GM18861 (cell line): Measurements from ENCODE around the gene LINS1.
A peak's percentile ranks its signal among the peaks of the same experiment; 100 is the strongest.

Experiments used
- ATAC-seq: cut with Tn5 transposase; IDR thresholded peaks from one replicate; pipeline ENCODE4 v1.9.1; 2021; ENCODE audit not compliant: unreplicated experiment

The LINS1 gene, protein sequence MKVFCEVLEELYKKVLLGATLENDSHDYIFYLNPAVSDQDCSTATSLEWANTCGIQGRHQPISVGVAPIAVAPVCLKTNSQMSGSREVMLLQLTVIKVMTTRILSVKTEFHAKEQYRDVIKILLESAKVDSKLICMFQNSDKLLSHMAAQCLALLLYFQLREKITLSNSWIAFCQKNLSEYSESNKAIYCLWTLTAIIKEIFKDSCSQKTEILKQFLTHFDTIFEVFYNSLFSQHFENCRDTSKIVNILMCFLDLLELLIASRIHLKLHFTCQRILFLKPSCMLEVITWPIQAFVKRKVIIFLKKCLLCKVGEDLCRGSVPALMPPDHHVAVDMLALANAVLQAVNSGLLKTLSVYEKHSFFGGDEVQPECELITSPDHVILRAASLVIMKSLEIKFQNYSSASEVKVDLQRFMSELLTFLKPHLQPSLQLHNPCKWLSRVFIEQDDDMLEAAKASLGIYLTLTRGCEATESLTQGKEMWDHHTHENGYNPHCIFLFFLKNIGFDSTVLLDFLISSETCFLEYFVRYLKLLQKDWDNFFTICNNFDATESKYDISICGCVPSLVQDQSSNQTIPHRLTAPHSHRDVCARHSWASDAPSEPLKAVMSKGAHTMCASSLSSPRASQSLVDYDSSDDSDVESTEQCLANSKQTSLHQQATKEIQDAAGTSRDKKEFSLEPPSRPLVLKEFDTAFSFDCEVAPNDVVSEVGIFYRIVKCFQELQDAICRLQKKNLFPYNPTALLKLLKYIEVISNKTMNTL

GRCh38 chr15:100602064-100602822 is at the start of gene LINS1, which contains the start of gene ASB7:
Gene LINS1 (minus strand): TSS chr15:100602184. CDS start chr15:100580842, 21,342 bp downstream.
Gene ASB7 (plus strand): TSS chr15:100602589. CDS start chr15:100612217, 9,628 bp downstream.
- peak; percentile 91 for ATAC-seq

GRCh38 chr15:100651253-100651652 is 49.3 kb upstream of the LINS1 start:
- ATAC-seq = no peak

GRCh38 chr15:100650685-100651084 is 48.7 kb upstream of the LINS1 start:
- ATAC-seq = no peak

DNA sequence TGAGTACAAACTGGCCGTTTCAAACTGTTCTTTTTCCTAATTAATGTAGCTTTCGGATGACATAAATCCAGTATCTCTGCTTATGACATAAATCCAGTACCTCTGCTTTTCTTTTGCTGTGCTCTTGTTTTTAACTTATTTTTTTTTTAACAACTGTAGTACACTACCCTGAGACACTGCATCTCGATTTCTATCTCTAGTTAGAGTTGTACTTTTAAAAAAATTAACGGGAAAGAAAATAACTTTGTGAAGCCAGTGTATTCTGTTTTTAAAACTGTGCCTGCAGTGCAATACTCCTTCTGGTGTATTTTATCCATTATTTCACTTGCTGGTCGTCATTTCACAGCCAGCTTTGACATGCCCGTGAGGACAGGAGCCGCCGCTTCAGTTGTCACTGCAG is 47.0 kb upstream of the LINS1 start:
- no peak for ATAC-seq

DNA sequence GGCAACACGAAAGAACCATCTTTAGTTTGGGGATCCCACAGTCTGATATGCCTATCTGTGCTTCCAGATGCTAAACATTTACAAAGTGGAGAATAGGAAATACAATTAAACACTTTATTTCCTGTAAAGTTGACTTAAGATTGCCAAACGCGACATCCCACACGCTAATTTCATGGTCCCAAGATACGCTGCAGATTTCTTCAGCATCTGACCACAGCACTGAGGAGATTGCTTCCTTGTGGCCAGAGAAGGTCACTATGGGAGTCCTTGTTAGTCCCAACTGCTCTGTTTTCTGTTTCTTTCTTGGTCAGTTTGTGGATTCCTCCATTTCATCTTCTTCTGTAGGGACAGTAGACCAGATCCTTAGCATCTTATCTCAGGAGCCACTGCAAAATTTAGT is 43.7 kb upstream of the LINS1 start:
- no peak for ATAC-seq

DNA sequence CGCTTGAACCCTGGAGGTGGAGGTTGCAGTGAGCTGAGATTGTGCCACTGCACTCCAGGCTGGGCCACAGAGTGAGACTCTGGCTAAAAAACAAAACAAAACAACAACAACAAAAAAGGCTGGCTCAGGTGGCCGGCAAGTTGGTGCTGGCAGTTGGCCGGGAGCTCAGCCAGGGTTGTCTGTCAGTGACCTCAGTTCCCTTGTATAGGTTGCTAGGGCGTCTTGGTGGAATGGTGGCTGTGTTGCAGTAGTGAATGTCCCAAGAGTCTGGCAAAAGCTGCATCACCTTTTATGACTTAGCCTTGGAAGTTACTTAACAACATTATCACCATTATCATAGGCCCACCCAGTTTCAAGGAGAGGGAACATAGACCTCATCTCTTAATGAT is 41.0 kb upstream of the LINS1 start:
- ATAC-seq = no peak

GRCh38 chr15:100642213-100642949 is 40.4 kb upstream of the LINS1 start:
- no peak for ATAC-seq

DNA sequence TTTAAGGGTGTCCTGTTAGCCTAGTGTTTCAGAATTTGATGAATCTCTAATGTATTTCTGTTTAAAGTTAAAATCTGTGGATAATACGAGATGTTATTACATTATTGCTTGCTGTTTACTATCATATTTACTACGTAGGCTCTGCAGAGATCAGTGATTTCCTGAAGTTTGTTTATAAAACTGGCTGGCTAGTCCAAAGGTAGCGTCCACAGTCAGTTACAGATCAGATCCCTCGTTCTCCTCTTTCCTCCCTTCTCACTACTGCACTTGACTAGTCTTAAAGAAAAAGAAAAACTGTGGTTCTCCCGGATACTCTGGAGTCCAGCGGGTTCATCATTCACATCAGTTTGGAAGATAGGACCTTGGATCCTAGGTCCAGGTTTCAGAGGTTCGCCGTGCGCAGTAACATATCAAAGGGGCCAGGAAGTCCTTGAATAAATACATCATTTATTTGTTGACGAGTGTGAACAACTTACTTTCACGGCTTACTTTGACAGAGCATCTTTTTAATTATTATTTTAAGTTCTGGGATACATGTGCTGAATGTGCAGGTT is 36.3 kb upstream of the LINS1 start:
- no peak for ATAC-seq

DNA sequence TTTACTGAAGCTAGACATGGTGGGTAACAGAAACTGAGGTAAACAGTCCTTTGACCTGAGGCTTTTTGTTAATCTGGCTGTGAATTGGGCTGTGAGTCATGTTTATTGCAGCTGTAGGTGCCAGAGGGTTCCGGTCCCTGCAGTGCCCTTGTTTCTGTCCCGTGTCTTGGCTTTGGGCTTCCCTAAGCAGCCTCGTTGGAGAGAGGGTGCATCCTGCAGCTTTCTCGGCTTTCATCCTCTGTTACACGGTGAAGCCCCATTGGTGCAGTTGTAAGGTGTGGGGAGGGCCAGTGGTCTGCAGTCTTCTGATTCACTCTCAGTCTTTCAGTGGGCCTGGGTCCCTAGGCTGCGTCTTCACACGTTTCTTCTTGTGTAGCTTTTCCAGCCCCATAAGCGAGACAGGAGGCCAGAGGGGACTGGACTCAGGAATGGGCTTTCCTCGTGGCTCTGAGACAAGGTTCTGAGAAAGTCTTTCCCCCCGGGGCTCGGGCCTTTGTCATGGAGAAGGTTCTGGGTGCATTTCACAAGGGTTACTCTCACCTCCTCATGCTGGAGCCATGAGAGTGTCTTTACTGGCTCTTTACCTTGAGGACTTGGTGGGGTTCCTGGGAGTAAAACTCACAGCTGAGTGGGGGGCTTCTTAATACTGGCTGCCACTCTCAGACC is 33.6 kb upstream of the LINS1 start:
- no peak for ATAC-seq

- ATAC-seq = no peak
Observed at GRCh38 chr15:100633763-100634075, 31.7 kb upstream of the LINS1 start.

DNA sequence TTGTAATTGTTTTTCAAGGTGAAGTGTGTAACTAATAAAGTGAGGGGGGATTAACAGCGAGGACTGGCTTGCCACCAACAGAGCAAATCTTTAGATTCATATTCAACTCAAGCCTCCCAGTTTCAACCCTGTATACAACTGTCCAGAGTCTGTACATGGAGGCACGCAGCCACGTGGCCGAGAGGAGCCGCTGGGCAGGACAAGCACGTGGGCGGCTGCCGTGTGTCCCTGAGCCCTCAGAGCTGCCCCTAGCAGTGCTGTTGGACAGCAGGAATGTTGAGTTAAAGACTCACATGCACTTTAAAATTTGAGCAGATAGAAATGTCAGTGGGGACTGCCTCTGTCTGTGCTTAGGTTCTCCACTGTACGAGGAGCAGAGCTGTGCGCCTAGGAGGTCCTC is 29.8 kb upstream of the LINS1 start:
- ATAC-seq = no peak

GRCh38 chr15:100628746-100629145 is 26.8 kb upstream of the LINS1 start:
- no peak for ATAC-seq

GRCh38 chr15:100627789-100628395 is 25.9 kb upstream of the LINS1 start:
- ATAC-seq = peak; percentile 77

GRCh38 chr15:100623301-100623700 is 21.3 kb upstream of the LINS1 start:
- no peak for ATAC-seq

GRCh38 chr15:100616700-100617099 is 14.7 kb upstream of the LINS1 start:
- no peak for ATAC-seq

DNA sequence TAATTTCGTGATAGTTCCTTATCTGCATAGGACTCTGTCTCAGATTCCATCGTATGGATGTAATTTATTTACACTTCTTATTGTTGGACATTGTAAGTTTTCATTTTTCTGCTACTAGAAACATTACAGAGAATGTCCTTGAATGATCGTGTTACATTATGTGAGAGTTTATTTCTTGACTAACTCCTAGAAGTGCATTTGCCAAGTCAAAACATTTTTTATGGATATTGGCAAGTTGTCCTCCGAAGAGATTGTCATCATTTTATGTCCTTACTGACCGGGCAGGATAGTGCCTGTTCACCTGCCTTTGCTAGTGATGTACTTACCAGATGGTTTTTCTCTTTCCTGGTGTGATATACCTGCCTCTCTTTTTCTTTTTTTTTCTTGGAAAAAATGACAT is 13.8 kb upstream of the LINS1 start:
- no peak for ATAC-seq

GRCh38 chr15:100614918-100615317 is 12.9 kb upstream of the LINS1 start:
- ATAC-seq = no peak

- no peak for ATAC-seq
Observed at GRCh38 chr15:100614336-100614735, 12.4 kb upstream of the LINS1 start.

DNA sequence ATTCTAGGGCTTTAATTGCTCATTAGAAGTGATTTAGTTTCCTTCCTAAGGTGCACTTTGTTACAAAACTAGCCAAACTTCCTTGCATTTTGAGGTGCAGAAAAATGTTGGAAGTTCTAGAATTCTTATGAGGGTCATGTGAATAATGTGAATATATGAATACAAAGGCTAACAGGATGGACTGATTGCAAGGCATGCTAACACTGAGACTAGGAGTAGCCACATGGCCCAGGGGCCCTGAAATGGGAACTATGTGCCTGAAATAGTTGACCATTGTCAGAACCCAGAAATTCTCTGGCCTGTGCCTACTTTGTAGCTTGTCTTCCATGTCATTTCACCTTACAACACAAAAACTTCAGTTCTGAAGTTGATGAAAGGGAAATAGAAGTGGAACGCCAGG is 11.2 kb upstream of the LINS1 start:
- ATAC-seq = no peak

DNA sequence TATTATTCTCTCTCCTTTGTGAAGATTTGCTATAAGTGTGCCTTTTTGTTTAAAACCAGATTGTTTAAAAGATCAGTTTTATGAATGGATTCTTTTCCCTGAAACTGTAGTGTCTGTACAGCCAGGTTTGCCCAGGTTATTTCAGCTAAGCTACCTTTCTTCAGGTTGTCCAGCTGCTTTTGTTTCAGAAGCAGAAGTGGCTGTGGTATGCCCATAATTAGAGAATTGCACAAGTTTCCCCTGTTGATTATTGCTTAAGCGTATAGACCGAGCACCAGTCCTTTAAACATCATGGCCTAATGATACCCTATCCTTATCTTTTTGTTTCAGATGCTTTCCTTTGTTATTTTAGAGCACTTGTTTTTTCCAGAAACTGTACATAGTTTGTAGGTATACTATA is 10.6 kb upstream of the LINS1 start:
- ATAC-seq = no peak
